Anterior cingulate cortex (tissue), 58 donors: ENCODE results near the gene TPCN2.
"Not testable (repeated sequence)": the region's sequence is repeated elsewhere in the genome, so short reads cannot be mapped to it uniquely, and the experiment has no call there.

Source experiments
- DNase-seq, 58 donors: peaks; one replicate each; lab custom pipeline; 2025; lab: John Stamatoyannopoulos, UW

TPCN2 gene

GRCh38 chr11:69136471-69136870 is 87.7 kb downstream of the TPCN2 start:
- DNase-seq: no peak

- no peak for DNase-seq
These were observed 88.6 kb downstream of the TPCN2 start for GRCh38 chr11:69137151-69137844.

DNA sequence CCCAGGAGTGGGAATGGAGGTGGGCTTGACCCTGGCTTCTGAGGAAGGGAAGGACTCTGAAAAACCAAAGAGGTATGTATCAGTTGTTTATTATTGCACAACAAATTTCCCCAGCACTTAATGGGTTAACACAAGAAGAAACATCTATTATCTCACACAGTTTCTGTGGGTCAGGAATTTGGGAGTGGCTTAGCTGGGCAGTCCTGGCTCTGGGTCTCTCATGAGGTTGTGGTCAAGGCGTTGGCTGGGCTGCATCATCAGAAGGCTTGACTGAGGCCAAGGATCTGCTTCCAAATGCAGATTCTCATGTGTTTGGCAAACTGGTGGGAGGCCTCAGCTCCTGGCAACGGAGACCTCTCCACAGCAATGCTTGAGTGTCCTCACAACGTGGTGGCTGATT is 89.5 kb downstream of the TPCN2 start:
- no peak for DNase-seq

DNA sequence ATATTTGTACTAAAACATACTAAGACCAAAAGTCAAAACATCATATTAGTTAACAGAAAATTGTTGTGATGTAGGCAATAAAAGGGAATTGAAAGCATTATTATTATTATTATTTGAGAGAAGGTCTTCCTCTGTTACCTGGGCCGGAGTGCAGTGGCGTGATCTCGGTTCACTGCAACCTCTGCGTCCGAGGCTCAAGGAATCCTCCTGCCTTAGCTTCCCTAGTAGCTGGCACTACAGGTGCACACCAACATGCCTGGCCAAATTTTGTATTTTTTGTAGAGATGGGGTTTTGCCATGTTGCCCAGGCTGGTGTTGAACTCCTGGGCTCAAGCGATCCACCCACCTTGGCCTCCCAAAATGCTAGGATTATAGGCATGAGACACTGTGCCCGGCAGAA is 91.4 kb downstream of the TPCN2 start:
- DNase-seq: not testable (repeated sequence)

- DNase-seq: no peak
These were observed 91.9 kb downstream of the TPCN2 start for GRCh38 chr11:69140635-69141034.

DNA sequence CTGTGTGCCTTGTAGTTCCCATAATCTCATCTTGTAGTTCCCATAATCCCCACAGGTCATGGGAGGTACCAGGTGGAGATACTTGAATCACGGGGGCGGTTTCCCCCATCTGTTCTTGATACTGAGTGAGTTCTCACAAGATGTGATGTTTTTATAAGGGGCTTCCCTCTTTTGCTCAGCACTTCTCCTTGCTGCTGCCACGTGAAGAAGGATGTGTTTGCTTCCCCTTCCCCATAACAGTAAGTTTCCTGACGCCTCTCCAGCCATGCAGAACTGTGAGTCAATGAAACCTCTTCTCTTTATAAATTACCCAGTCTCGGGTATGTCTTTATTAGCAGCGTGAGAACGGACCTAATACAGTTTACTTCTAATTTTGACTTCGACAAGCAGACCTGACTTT is 93.0 kb downstream of the TPCN2 start:
- DNase-seq: no peak

DNA sequence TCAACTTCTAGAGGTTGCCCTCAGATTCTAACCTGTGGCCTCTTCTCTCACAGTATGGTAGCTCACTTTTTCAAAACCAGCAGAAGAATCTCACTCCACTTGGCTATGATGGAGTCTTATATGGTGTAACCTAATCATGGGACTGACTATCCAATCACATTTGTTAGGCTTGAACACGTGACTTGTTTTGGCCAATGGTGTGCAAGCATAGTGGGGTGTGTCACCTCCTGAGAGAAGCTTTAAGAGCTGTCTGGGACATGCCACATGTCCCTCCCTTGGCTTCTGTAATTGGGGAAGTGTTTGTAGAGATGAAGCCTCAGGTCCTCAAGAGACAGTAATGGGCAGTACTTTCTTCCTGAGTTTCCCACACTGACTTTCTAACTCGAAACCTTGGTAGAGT is 94.2 kb downstream of the TPCN2 start:
- no peak for DNase-seq

DNA sequence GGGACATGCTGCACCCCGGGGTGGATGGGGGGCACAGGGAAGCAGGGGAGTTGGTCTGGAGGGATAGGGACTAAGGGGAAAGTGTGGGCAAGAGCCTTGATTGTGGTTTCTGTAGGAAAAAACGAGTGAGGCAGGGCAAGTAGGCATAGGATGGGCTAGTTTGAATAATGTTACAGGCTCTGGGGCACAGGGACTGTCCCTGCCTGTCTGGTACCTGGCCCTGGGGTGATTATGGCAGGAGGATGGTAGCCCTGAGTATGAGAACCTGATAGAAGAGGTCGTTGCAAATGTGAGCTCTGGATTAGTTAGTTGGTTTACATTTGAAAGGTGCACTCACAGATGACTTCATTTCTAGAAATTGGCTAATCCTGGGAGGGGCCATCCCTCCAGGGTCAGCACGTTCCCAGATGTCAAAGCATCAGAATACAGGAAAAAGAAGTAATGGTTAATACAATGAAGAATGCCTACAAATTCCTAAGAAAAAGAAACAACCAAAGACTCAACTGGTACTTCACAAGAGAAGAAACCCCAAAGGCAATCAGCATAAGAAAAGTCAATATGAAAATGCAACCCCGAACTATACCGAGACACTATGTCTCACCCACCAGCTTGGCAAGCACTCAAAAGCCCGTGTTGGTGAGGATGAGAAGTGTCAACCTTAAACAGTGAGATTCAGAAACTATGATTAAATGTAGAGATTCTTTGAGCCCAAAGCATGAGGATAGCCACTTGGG is 95.8 kb downstream of the TPCN2 start:
- DNase-seq: no peak

DNA sequence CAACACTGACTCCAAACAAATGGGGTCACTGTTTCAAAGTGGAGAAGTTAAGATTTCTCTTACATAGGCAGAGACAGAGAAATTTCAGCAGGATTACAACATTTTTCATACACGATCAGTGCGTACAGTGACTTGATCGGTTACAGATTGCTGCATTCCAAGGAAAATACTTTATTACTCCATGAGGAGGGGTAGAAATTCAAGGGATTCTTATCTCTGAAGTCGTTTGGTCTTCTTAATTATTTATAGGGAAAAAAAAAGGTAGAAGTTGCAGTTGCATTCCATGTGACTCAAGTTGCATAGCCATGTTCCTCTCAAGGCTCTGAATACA is 96.3 kb downstream of the TPCN2 start:
- no peak for DNase-seq

- no peak for DNase-seq
These were observed 99.6 kb downstream of the TPCN2 start for GRCh38 chr11:69148377-69148762.

GRCh38 chr11:69148806-69149205 is 100.1 kb downstream of the TPCN2 start:
- no peak for DNase-seq

DNA sequence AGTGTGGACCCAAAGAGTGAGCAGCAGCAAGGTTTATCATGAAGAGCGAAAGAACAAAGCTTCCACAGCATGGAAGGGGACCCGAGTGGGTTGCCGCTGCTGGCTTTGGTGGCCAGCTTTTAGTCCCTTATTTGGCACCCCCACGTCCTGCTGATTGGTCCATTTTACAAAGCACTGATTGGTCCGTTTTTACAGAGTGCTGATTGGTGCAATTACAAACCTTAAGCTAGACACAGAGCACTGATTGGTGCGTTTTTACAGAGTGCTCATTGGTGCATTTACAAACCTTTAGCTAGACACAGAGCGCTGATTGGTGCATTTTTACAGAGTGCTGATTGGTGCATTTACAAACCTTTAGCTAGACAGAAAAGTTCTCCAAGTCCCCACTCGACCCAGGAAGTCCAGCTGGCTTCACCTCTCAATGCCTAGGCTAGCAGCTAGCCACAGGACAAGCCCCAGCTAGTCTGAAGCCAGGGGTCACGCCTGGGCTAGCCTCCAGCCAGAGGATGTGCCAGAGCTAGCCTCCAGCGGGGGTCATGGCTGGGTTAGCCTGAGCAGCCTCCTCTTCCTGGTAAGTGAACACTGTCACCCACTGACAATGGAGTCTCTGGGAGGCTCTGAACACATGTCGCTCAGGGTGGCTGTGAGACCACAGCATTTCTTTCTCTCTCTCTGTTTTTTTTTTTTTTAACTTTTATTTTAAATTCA is 100.8 kb downstream of the TPCN2 start:
- DNase-seq: not testable (repeated sequence)

- DNase-seq: no peak
These were observed 101.4 kb downstream of the TPCN2 start for GRCh38 chr11:69150175-69150574.

GRCh38 chr11:69151836-69152235 is 103.1 kb downstream of the TPCN2 start:
- no peak for DNase-seq

DNA sequence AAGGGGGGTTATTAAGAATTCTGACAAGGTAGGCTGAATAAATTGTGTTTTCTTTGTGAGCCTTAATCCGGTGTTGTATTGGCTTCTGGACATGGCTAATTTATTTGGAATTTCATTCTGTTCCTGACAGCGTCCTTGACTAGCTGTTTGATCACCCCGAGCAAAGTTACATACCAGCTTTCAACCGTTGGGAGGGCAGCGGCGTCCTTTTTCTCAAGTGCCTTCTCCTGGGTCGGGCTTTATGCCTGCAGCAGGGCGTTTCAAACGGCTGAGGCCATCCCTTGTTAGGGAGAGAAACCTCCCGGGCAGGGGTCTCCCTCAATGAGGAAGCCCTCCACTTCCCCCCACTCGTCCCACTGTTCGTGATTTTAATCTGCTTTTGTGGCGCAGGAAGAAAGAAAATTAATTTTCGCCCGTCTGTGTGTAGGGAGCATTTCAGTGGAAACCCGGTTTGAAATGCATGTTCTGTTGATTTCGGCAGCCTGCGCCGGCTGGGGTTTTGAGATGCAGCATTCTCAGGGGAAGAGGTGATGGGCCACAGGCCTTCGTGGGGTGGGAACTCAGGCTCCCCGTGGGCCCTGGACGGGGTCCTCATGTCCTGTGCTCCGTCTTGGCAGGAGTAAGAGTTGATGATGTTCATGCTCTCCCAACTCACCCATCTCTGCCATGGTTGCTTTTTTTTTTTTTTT is 104.1 kb downstream of the TPCN2 start:
- DNase-seq: no peak

DNA sequence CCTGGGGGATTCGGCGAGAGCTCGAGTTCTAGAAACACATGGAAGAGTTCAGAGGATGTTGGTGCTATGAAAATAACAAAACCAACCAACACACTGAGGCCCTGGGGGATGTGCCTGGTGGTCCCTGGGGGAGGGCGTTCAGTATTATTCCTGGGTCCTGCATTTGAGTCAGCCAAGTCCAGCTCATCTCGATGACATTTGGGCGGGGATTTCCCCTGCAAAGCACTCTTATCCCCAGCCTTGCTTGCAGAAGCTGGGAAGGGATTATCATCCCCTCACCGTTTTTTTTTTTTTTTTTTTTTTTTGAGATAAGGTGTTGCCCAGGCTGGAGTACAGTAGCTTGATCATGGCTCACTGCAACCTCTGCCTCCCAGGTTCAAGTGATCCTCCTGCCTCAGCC is 104.9 kb downstream of the TPCN2 start:
- no peak for DNase-seq

- DNase-seq: no peak
These were observed 105.6 kb downstream of the TPCN2 start for GRCh38 chr11:69154211-69154913.

DNA sequence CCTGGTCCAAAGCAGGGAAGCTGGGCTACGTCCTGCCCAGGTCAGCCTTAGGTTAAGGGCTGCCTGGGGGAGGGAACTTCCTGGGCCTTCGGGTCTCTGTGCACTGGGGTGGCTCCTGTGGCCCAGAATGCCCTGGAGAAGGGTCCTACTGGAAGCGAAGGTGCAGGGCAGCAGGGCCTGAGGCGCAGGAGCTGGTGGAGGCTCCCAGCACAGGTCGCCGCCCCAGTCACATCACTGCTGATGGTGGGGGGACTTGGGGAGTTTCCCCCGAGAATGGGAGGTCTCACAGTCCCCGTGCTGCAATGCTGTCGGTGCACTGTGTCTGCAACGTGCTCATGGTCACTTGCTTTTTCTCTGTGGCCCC is 106.2 kb downstream of the TPCN2 start:
- no peak for DNase-seq

DNA sequence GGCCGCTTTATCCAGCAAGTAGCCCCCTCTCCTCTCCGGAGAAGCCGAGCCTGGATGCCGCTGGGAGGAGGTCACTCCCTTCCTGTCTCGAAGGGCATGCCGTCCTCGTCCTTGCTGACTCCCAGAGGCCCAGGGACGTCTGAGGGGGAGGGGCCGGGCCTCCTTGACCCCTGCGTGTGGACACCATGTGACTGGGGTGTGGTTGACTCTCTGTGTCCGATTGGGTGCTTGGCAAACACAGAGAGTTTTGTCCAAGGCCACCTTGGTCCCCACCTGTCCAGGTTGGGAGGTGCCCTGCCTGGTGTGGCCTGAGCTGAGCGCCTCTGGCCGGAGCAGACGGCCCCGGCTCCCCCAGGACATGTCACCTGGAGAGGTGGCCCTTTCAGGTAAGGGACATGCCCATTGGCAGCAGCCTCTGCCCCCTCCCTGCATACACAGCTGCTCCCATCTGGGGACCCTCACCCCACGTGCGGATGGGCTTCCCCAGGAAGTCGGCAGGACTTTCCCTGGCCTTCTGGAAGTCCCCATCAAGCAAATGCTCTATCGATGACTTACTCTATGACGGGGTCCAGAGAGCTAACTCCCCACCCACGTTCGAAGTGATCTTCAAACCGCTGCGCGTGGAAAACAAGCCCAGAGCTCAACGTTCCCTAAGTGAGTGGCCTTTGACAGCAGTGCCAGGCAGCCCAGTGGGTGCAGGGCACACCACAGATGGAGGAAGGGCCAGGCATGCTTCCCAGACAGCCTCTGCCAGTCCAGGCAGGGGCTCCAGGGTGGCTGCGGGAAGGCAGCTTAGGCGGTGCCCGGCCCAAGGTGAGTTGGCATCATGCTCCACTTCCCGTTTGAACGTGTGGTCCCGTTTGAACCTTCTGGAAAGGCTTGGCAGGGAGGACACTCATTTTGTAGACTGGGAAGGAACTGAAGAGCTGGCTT is 106.8 kb downstream of the TPCN2 start, which contains the start of gene SMIM38:
Gene SMIM38 (plus strand): TSS at position 634 of the 933 bp plus-strand sequence. CDS start 1,912 bp downstream, outside the sequence.
- DNase-seq: peak in 22 of 58 donors; percentile 6 to 59 (median 30)
